Mesenchymal stem cell (in vitro differentiated cells and primary cell): ENCODE results near the gene EFHC1.

Experiments used
- DNase-seq: peaks from one replicate; pipeline ENCODE4 v3.0.0-alpha.2; 2013
- H2AFZ ChIP-seq: one replicate; pipeline ENCODE4 v1.6.1; 2013; ENCODE audit warnings: low read depth, mild to moderate bottlenecking, control low read depth, inconsistent platforms, low read length, moderate library complexity
- H2AK5ac ChIP-seq: 2 replicates; pipeline ENCODE4 v1.6.1; 2013; ENCODE audit warnings: low read length, moderate library complexity, mild to moderate bottlenecking, inconsistent platforms; ENCODE audit not compliant: severe bottlenecking
- H2BK120ac ChIP-seq: one replicate; pipeline ENCODE4 v1.6.1; 2013; ENCODE audit warnings: low read depth, mild to moderate bottlenecking, inconsistent platforms, low read length, moderate library complexity
- H2BK12ac ChIP-seq, 2 experiments: one replicate each; pipeline ENCODE4 v1.6.1; 2013; ENCODE audit warnings: inconsistent platforms in 2 of 2, low read length in 2 of 2, mild to moderate bottlenecking in 2 of 2, moderate library complexity in 2 of 2, control low read depth in 1 of 2
- H2BK15ac ChIP-seq: one replicate; pipeline ENCODE4 v1.6.1; 2013; ENCODE audit warnings: mild to moderate bottlenecking, low read depth, inconsistent platforms; ENCODE audit not compliant: poor library complexity, severe bottlenecking
- H2BK5ac ChIP-seq: 2 replicates; pipeline ENCODE4 v1.6.1; 2013; ENCODE audit warnings: low read depth, mild to moderate bottlenecking, low read length, control low read depth, inconsistent platforms; ENCODE audit not compliant: poor library complexity, severe bottlenecking
- H3K14ac ChIP-seq, 2 experiments: one replicate each; pipeline ENCODE4 v1.6.1; 2013; ENCODE audit warnings: inconsistent platforms in 2 of 2, low read length in 2 of 2, control low read depth in 1 of 2, mild to moderate bottlenecking in 1 of 2, moderate library complexity in 1 of 2
- H3K18ac ChIP-seq, 2 experiments: one replicate each; pipeline ENCODE4 v1.6.1; 2013; ENCODE audit warnings: inconsistent platforms in 2 of 2, low read length in 2 of 2, control low read depth in 1 of 2, low read depth in 1 of 2, mild to moderate bottlenecking in 1 of 2
- H3K23ac ChIP-seq, 2 experiments: one replicate each; pipeline ENCODE4 v1.6.1; 2013; ENCODE audit warnings: inconsistent platforms in 2 of 2, low read length in 2 of 2, mild to moderate bottlenecking in 2 of 2, moderate library complexity in 2 of 2, control low read depth in 1 of 2
- H3K27ac ChIP-seq: 2 replicates; pipeline ENCODE4 v1.5.1; 2013; ENCODE audit warnings: mild to moderate bottlenecking, moderate library complexity, low read length, control low read depth, inconsistent platforms; ENCODE audit not compliant: poor library complexity, severe bottlenecking
- H3K27me3 ChIP-seq, 2 experiments: 2 replicates each; pipeline versions ENCODE4 v1.6.1 to v1.7.0; 2013; ENCODE audit warnings: low read length in 2 of 2, mild to moderate bottlenecking in 2 of 2, moderate library complexity in 2 of 2, control low read depth in 1 of 2, inconsistent platforms in 1 of 2; ENCODE audit not compliant: control insufficient read depth in 1 of 2, insufficient read depth in 1 of 2
- H3K36me3 ChIP-seq, 2 experiments: 2 replicates each; pipeline versions ENCODE4 v1.6.1 to v1.7.0; 2013; ENCODE audit warnings: low read length in 2 of 2, control low read depth in 1 of 2, inconsistent platforms in 1 of 2, low read depth in 1 of 2, mild to moderate bottlenecking in 1 of 2; ENCODE audit not compliant: insufficient read depth in 2 of 2, control insufficient read depth in 1 of 2
- H3K4ac ChIP-seq, 2 experiments: one replicate each; pipeline ENCODE4 v1.6.1; 2013; ENCODE audit warnings: inconsistent platforms in 2 of 2, low read length in 2 of 2, mild to moderate bottlenecking in 2 of 2, moderate library complexity in 2 of 2, control low read depth in 1 of 2, low read depth in 1 of 2
- H3K4me1 ChIP-seq: 2 replicates; pipeline ENCODE4 v1.6.1; 2013; ENCODE audit warnings: low read depth, low read length, control low read depth; ENCODE audit not compliant: control insufficient read depth, insufficient read depth
- H3K4me2 ChIP-seq: 2 replicates; pipeline ENCODE4 v1.6.1; 2013; ENCODE audit warnings: low read length, mild to moderate bottlenecking, inconsistent platforms; ENCODE audit not compliant: poor library complexity, severe bottlenecking
- H3K4me3 ChIP-seq, 2 experiments: 2 replicates each; pipeline versions ENCODE4 v1.5.1 to v1.7.0; 2013; ENCODE audit warnings: low read length in 2 of 2, mild to moderate bottlenecking in 2 of 2, control low read depth in 1 of 2, low read depth in 1 of 2; ENCODE audit not compliant: insufficient read depth in 1 of 2
- H3K79me1 ChIP-seq: replicated peaks from 2 replicates; pipeline ENCODE4 v1.6.1; 2013; ENCODE audit warnings: mild to moderate bottlenecking, control low read depth, low read length, inconsistent platforms; ENCODE audit not compliant: poor library complexity, severe bottlenecking
- H3K9ac ChIP-seq: 2 replicates; pipeline ENCODE4 v1.7.0; 2013; ENCODE audit warnings: mild to moderate bottlenecking, low read length, moderate library complexity
- H3K9me3 ChIP-seq: 2 replicates; pipeline ENCODE4 v1.7.0; 2013; ENCODE audit warnings: mild to moderate bottlenecking, low read length; ENCODE audit not compliant: control insufficient read depth
- H4K8ac ChIP-seq: one replicate; pipeline ENCODE4 v1.6.1; 2013; ENCODE audit warnings: inconsistent platforms, mild to moderate bottlenecking, low read length, moderate library complexity
- H4K91ac ChIP-seq: one replicate; pipeline ENCODE4 v1.6.1; 2013; ENCODE audit warnings: mild to moderate bottlenecking, low read length, inconsistent platforms
- WGBS: methylation state at CpG from one replicate; pipeline ENCODE4 v1.1.7; 2013; ENCODE audit warnings: mixed read lengths; 5-methylcytosine and 5-hydroxymethylcytosine counted together

The EFHC1 gene

GRCh38 chr6:52389264-52389625 lies 30.9 kb upstream of the EFHC1 start:
- no peak overlapping the region for H3K14ac ChIP-seq
- H4K8ac ChIP-seq, result no peak overlapping the region
- H2BK12ac ChIP-seq, result no peak overlapping the region
- no peak overlapping the region for H3K9ac ChIP-seq
- peaks cover 2% of the 10 kb centered on the region for H3K4me1 ChIP-seq
- H3K4ac ChIP-seq, result no peak overlapping the region
- H3K23ac ChIP-seq, result no peak overlapping the region
- H2BK5ac ChIP-seq, result no peak overlapping the region
- H2BK15ac ChIP-seq, result no peak overlapping the region
- no peak overlapping the region for H2AFZ ChIP-seq
- no peaks in the 10 kb centered on the region for H3K27me3 ChIP-seq
- peaks cover 7% of the 10 kb centered on the region for H3K79me1 ChIP-seq
- no peaks in the 10 kb centered on the region for H3K36me3 ChIP-seq
- H3K9me3 ChIP-seq, result no peaks in the 10 kb centered on the region
- no peak overlapping the region for H2AK5ac ChIP-seq
- H3K4me2 ChIP-seq, result no peak overlapping the region
- DNase-seq, result no peak
- H3K27ac ChIP-seq, result peak overlapping the region; percentile 64
- no peak overlapping the region for H3K18ac ChIP-seq
- 88% methylated on average over 1 of the region's 1 CpG for WGBS
- no peak overlapping the region for H4K91ac ChIP-seq
- no peak overlapping the region for H3K4me3 ChIP-seq
- no peak overlapping the region for H2BK120ac ChIP-seq

- H2BK12ac ChIP-seq, result peak overlapping the region in 1 of 2 experiments; percentile 42
- no peak overlapping the region for H3K9ac ChIP-seq
- no peak overlapping the region for H2AK5ac ChIP-seq
- H3K14ac ChIP-seq, result no peak overlapping the region
- H3K4me1 ChIP-seq, result peaks cover 2% of the 10 kb centered on the region
- peak overlapping the region; percentile 64 for H3K27ac ChIP-seq
- DNase-seq, result peak; percentile 72
- H2BK15ac ChIP-seq, result no peak overlapping the region
- H3K23ac ChIP-seq, result no peak overlapping the region
- H3K4me2 ChIP-seq, result peak overlapping the region; percentile 37
- WGBS, result 37% methylated on average over 7 of the region's 8 CpGs
- no peak overlapping the region for H2BK5ac ChIP-seq
- no peak overlapping the region for H3K4ac ChIP-seq
- H3K18ac ChIP-seq, result peak overlapping the region in 1 of 2 experiments; percentile 38
- H3K36me3 ChIP-seq, result no peaks in the 10 kb centered on the region
- H3K79me1 ChIP-seq, result peaks cover 8% of the 10 kb centered on the region
- H3K27me3 ChIP-seq, result no peaks in the 10 kb centered on the region
- H4K8ac ChIP-seq, result no peak overlapping the region
- H3K9me3 ChIP-seq, result no peaks in the 10 kb centered on the region
- no peak overlapping the region for H4K91ac ChIP-seq
- no peak overlapping the region for H3K4me3 ChIP-seq
- H2BK120ac ChIP-seq, result no peak overlapping the region
- H2AFZ ChIP-seq, result no peak overlapping the region
Measured at GRCh38 chr6:52389626-52390360, 30.3 kb upstream of the EFHC1 start.

GRCh38 chr6:52390361-52390727 lies 29.8 kb upstream of the EFHC1 start:
- H3K79me1 ChIP-seq, result peaks cover 8% of the 10 kb centered on the region
- no peak overlapping the region for H3K14ac ChIP-seq
- H3K27me3 ChIP-seq, result no peaks in the 10 kb centered on the region
- no peak overlapping the region for H4K8ac ChIP-seq
- peak overlapping the region; percentile 37 for H3K4me2 ChIP-seq
- H3K27ac ChIP-seq, result peak overlapping the region; percentile 64
- no peak overlapping the region for H3K4ac ChIP-seq
- no peak overlapping the region for H4K91ac ChIP-seq
- no peak overlapping the region for H3K9ac ChIP-seq
- H2BK12ac ChIP-seq, result no peak overlapping the region
- no peak overlapping the region for H3K4me3 ChIP-seq
- whole genome bisulfite sequencing, result no CpG with 5 or more reads among the region's 4 CpGs
- H3K36me3 ChIP-seq, result no peaks in the 10 kb centered on the region
- DNase-seq, result peak; percentile 78
- no peak overlapping the region for H3K18ac ChIP-seq
- no peak overlapping the region for H2AK5ac ChIP-seq
- H2BK120ac ChIP-seq, result no peak overlapping the region
- H2BK5ac ChIP-seq, result no peak overlapping the region
- no peaks in the 10 kb centered on the region for H3K9me3 ChIP-seq
- peaks cover 2% of the 10 kb centered on the region for H3K4me1 ChIP-seq
- no peak overlapping the region for H3K23ac ChIP-seq
- no peak overlapping the region for H2AFZ ChIP-seq
- H2BK15ac ChIP-seq, result no peak overlapping the region

GRCh38 chr6:52391599-52391998 lies 28.5 kb upstream of the EFHC1 start:
- WGBS, result 76% methylated on average over 1 of the region's 1 CpG
- peaks cover 2% of the 10 kb centered on the region for H3K4me1 ChIP-seq
- no peak overlapping the region for H3K23ac ChIP-seq
- H3K18ac ChIP-seq, result no peak overlapping the region
- no peak for DNase-seq
- H3K9ac ChIP-seq, result no peak overlapping the region
- peak overlapping the region in 1 of 2 experiments; percentile 26 for H3K4ac ChIP-seq
- no peak overlapping the region for H3K4me3 ChIP-seq
- no peaks in the 10 kb centered on the region for H3K36me3 ChIP-seq
- H2BK12ac ChIP-seq, result no peak overlapping the region
- no peak overlapping the region for H4K8ac ChIP-seq
- no peak overlapping the region for H2AK5ac ChIP-seq
- no peaks in the 10 kb centered on the region for H3K27me3 ChIP-seq
- H3K9me3 ChIP-seq, result no peaks in the 10 kb centered on the region
- H2BK120ac ChIP-seq, result no peak overlapping the region
- H3K27ac ChIP-seq, result no peak overlapping the region
- no peak overlapping the region for H3K14ac ChIP-seq
- H2BK15ac ChIP-seq, result no peak overlapping the region
- H3K79me1 ChIP-seq, result peaks cover 9% of the 10 kb centered on the region
- no peak overlapping the region for H2BK5ac ChIP-seq
- no peak overlapping the region for H3K4me2 ChIP-seq
- no peak overlapping the region for H4K91ac ChIP-seq
- H2AFZ ChIP-seq, result no peak overlapping the region
